ENCODE measurements around the gene GAL. TPM values are rescaled to one million over a fixed set of nuclear protein-coding genes. Genes with fewer than 3 reads are reported as not detected.
A peak's percentile ranks its signal among the peaks of the same experiment; 100 is the strongest.

GAL gene
- total RNA-seq, 1 experiment from 2014 or later: 65.2 TPM

DNA sequence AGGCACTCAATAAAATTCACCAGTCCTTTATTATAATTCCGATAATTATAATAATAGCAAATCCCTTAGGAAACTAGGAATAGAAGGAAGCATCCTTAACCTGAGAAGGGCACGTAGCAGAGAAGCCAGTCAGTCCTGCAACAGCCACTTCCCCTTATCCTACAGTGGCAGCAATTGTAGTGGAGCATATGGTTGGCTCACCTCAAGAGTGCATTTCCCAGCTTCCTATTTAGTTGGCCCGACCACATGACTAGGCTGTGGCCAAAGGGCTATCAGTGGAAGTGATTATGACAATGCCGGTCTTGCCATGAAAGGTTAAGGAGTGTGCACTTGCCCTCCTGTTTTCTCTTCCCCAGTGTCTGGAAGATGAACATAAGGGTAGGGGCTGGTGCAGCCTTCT is 39.9 kb downstream of the GAL start:
- Histone ChIP-seq H2BK12ac (ENCODE audit: insufficient read length, low read depth, low read length) (no peak overlapping the region), H3K18ac (ENCODE audit: insufficient read length, low read depth, low read length) (no peak overlapping the region), H3K27me3 (ENCODE audit: insufficient read depth, low read length) (no peaks in the 10 kb centered on the region), H2BK120ac (ENCODE audit: low read depth, low read length, poor library complexity, severe bottlenecking) (no peak overlapping the region), H3K4me1 (ENCODE audit: insufficient read depth, low read length) (no peaks in the 10 kb centered on the region; the same call in 1 of the 2 replicates), H4K5ac (ENCODE audit: insufficient read length, low read depth, low read length) (no peak overlapping the region), H4K91ac (ENCODE audit: insufficient read length, low read depth, low read length) (no peak overlapping the region), H3K56ac (ENCODE audit: insufficient read length, low read depth, low read length) (no peak overlapping the region), H4K20me1 (ENCODE audit: control insufficient read depth, insufficient read depth, insufficient read length) (no peaks in the 10 kb centered on the region), H3K79me1 (ENCODE audit: insufficient read depth, low read depth, low read length, poor library complexity, severe bottlenecking) (no peaks in the 10 kb centered on the region), H3T11ph (ENCODE audit: low read length) (no peak overlapping the region), H2BK15ac (ENCODE audit: low read depth, low read length) (peak overlapping the region; percentile 61; the same call in 1 of the 2 replicates), H3K4ac (ENCODE audit: low read depth, low read length) (no peak overlapping the region), H3K4me2 (ENCODE audit: insufficient read depth, insufficient read length, low read length) (no peak overlapping the region), H3K23me2 (ENCODE audit: insufficient read length, low read depth, low read length, poor library complexity, severe bottlenecking) (no peaks in the 10 kb centered on the region), H3K14ac (ENCODE audit: insufficient read depth, low read length) (no peak overlapping the region), H3K79me2 (ENCODE audit: insufficient read depth, low read length) (no peaks in the 10 kb centered on the region), H2BK5ac (ENCODE audit: insufficient read length, low read length) (no peak overlapping the region), H3K27ac (ENCODE audit: insufficient read length, low read depth, low read length) (no peak overlapping the region), H2BK20ac (ENCODE audit: low read depth, low read length, poor library complexity, severe bottlenecking) (no peak overlapping the region), H2AK5ac (ENCODE audit: insufficient read length, low read length) (no peak overlapping the region), H3K9ac (ENCODE audit: extremely low read depth, insufficient read length, low read length) (no peak overlapping the region), H2AFZ (ENCODE audit: low read length) (no peak overlapping the region), H3K9me3 (ENCODE audit: control insufficient read depth, low read depth, low read length) (no peaks in the 10 kb centered on the region), H4K8ac (replicated peaks; ENCODE audit: insufficient read length, low read depth, low read length) (no peak overlapping the region), H3K23ac (ENCODE audit: insufficient read length, low read depth, low read length) (no peak overlapping the region)
- Mint-ChIP-seq H3K27me3 (ENCODE audit: low read depth) (no peaks in the 10 kb centered on the region), H3K9me3 (peaks cover 10 to 12% of the 10 kb centered on the region in 2 experiments), H3K36me3 (ENCODE audit: insufficient read depth in 1 of 3, low read depth in 3 of 3) (peaks cover 0 to 5% (median 3%) of the 10 kb centered on the region in 3 experiments; a peak in 4 of 7 replicates), H3K27ac (no peak overlapping the region), H3K4me1 (peaks cover 9% of the 10 kb centered on the region in 2 experiments), H3K4me3 (no peak overlapping the region)
- TF ChIP-seq, protein P1, sequence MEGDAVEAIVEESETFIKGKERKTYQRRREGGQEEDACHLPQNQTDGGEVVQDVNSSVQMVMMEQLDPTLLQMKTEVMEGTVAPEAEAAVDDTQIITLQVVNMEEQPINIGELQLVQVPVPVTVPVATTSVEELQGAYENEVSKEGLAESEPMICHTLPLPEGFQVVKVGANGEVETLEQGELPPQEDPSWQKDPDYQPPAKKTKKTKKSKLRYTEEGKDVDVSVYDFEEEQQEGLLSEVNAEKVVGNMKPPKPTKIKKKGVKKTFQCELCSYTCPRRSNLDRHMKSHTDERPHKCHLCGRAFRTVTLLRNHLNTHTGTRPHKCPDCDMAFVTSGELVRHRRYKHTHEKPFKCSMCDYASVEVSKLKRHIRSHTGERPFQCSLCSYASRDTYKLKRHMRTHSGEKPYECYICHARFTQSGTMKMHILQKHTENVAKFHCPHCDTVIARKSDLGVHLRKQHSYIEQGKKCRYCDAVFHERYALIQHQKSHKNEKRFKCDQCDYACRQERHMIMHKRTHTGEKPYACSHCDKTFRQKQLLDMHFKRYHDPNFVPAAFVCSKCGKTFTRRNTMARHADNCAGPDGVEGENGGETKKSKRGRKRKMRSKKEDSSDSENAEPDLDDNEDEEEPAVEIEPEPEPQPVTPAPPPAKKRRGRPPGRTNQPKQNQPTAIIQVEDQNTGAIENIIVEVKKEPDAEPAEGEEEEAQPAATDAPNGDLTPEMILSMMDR (conservative IDR thresholded peaks at IDR 0.05): no peak
- WGBS (ENCODE audit: extremely low coverage, insufficient read length, low lambda C conversion rate): no CpG with 5 or more reads among the region's 4 CpGs
- DNase-seq: no peak
